Thoracic aorta (tissue), 2 donors: ENCODE data around the gene DRD2. TPM values are rescaled to one million over a fixed set of nuclear protein-coding genes. Genes with fewer than 3 reads are reported as not detected.

ENCODE experiments used
- ATAC-seq: fragments of 150-250 bp; one replicate; pipeline ENCODE4 v1.8.0; 2017; ENCODE audit warnings: low read depth; ENCODE audit not compliant: insufficient number of reproducible peaks, low FRiP score
- DNase-seq: peaks from one replicate; pipeline ENCODE4 v3.0.0-alpha.2; 2020; ENCODE audit warnings: low spot score
- H3K27ac ChIP-seq, 2 donors: fragments of 200-600 bp; sonication (generic); 1 replicate in 1 of 2; 2 replicates in 1 of 2; pipeline ENCODE4 v1.5.1; 2016; ENCODE audit warnings: mild to moderate bottlenecking in 2 of 2, moderate library complexity in 2 of 2
- H3K27me3 ChIP-seq: fragments of 200-600 bp; sonication (generic); replicated peaks from 2 replicates; pipeline ENCODE4 v1.6.0; 2016; ENCODE audit warnings: mild to moderate bottlenecking; ENCODE audit not compliant: insufficient read depth
- H3K36me3 ChIP-seq: fragments of 200-600 bp; sonication (generic); one replicate; pipeline ENCODE4 v1.5.1; 2016
- H3K4me1 ChIP-seq, 2 donors: fragments of 200-600 bp; sonication (generic); 1 replicate in 1 of 2; 2 replicates in 1 of 2; pipeline versions ENCODE4 v1.5.1 to v1.6.0; 2016; ENCODE audit warnings: low read depth in 2 of 2, mild to moderate bottlenecking in 1 of 2; ENCODE audit not compliant: control insufficient read depth in 1 of 2
- H3K4me3 ChIP-seq: fragments of 200-600 bp; sonication (generic); 2 replicates; pipeline ENCODE4 v1.5.1; 2016; ENCODE audit warnings: mild to moderate bottlenecking
- H3K9me3 ChIP-seq: fragments of 200-600 bp; sonication (generic); 2 replicates; pipeline ENCODE4 v1.5.1; 2016
- CTCF ChIP-seq: fragments of 200-600 bp; sonication (generic); IDR thresholded peaks from one replicate; pipeline ENCODE4 v1.5.1; 2019; ENCODE audit warnings: antibody characterized with exemption
- total RNA-seq, 2 donors: library from RNA; depleted of rRNA; stranded (reverse); fragments of >200 nt; gene quantifications; one replicate each; pipeline versions ENCODE4 v1.1.0 to v1.2.3, GENCODE V29; 2016

Gene DRD2
- total RNA-seq, 2 donors from 2014 or later = not detected

- H3K4me1 ChIP-seq = no peaks in the 10 kb centered on the region
- no peak overlapping the region for H3K27ac ChIP-seq
- H3K36me3 ChIP-seq = no peaks in the 10 kb centered on the region
- ATAC-seq (no peak), DNase-seq (no peak)
- no peak overlapping the region for H3K4me3 ChIP-seq
- no peak for TF ChIP-seq CTCF
- H3K9me3 ChIP-seq = no peaks in the 10 kb centered on the region
- no peaks in the 10 kb centered on the region for H3K27me3 ChIP-seq
Observed at GRCh38 chr11:113407163-113407562, 68.0 kb downstream of the DRD2 start.

GRCh38 chr11:113405724-113406478 is 69.3 kb downstream of the DRD2 start:
- Histone ChIP-seq H3K4me1 (no peaks in the 10 kb centered on the region), H3K36me3 (no peaks in the 10 kb centered on the region), H3K4me3 (no peak overlapping the region), H3K27me3 (no peaks in the 10 kb centered on the region), H3K27ac (no peak overlapping the region), H3K9me3 (no peaks in the 10 kb centered on the region)
- DNase-seq (no peak), ATAC-seq (no peak)
- no peak for TF ChIP-seq CTCF

- no peak overlapping the region for H3K27ac ChIP-seq
- DNase-seq = no peak
Observed at GRCh38 chr11:113404859-113405430, 70.3 kb downstream of the DRD2 start.

GRCh38 chr11:113401718-113402117 is 73.5 kb downstream of the DRD2 start:
- Histone ChIP-seq H3K4me3 (no peak overlapping the region), H3K4me1 (no peaks in the 10 kb centered on the region), H3K36me3 (no peaks in the 10 kb centered on the region), H3K9me3 (no peaks in the 10 kb centered on the region), H3K27me3 (no peaks in the 10 kb centered on the region), H3K27ac (no peak overlapping the region)
- ATAC-seq (peak; percentile 12), DNase-seq (no peak)
- no peak for TF ChIP-seq CTCF

More at GRCh38 chr11:113404859-113405430, 70.3 kb downstream of the DRD2 start:
- no peaks in the 10 kb centered on the region for H3K9me3 ChIP-seq
- H3K27me3 ChIP-seq = no peaks in the 10 kb centered on the region
- no peak for ATAC-seq
- H3K4me1 ChIP-seq = no peaks in the 10 kb centered on the region
- H3K36me3 ChIP-seq = no peaks in the 10 kb centered on the region
- TF ChIP-seq CTCF = no peak
- no peak overlapping the region for H3K4me3 ChIP-seq

- H3K4me3 ChIP-seq = no peak overlapping the region
- DNase-seq (no peak), ATAC-seq (no peak)
- H3K9me3 ChIP-seq = no peaks in the 10 kb centered on the region
- H3K27me3 ChIP-seq = no peaks in the 10 kb centered on the region
- no peak overlapping the region for H3K27ac ChIP-seq
- H3K36me3 ChIP-seq = no peaks in the 10 kb centered on the region
- no peak for TF ChIP-seq CTCF
- H3K4me1 ChIP-seq = no peaks in the 10 kb centered on the region
Observed at GRCh38 chr11:113400631-113401230, 74.5 kb downstream of the DRD2 start.
